Body of pancreas (tissue), 4 donors: ENCODE measurements around the gene ZNF263. TPM values are rescaled to one million over a fixed set of nuclear protein-coding genes. Genes with fewer than 3 reads are reported as not detected.

Experiments
- ATAC-seq: fragments of 150-250 bp; one replicate; pipeline ENCODE4 v1.9.1; 2016
- DNase-seq, 4 donors: peaks; one replicate each; pipeline ENCODE4 v3.0.0-alpha.2; 2019
- H3K27ac ChIP-seq, 4 donors: fragments of 200-600 bp; sonication (generic); 1 replicate in 3 of 4; 2 replicates in 1 of 4; pipeline versions ENCODE4 v1.5.1 to v1.6.1; 2016 to 2019; ENCODE audit warnings: mild to moderate bottlenecking in 1 of 4, mixed read lengths in 1 of 4, moderate library complexity in 1 of 4
- H3K27me3 ChIP-seq, 2 donors: fragments of 200-600 bp; sonication (generic); one replicate each; pipeline ENCODE4 v1.6.0; 2016; ENCODE audit warnings: mild to moderate bottlenecking in 1 of 2
- H3K36me3 ChIP-seq, 2 donors: fragments of 200-600 bp; sonication (generic); replicated peaks in 1 of 2; 2 replicates each; pipeline ENCODE4 v1.5.1; 2016; ENCODE audit warnings: low read depth in 2 of 2; ENCODE audit not compliant: insufficient read depth in 1 of 2
- H3K4me1 ChIP-seq: fragments of 200-600 bp; sonication (generic); one replicate; pipeline ENCODE4 v1.6.0; 2016
- H3K4me3 ChIP-seq, 2 donors: fragments of 200-600 bp; sonication (generic); 1 replicate in 1 of 2; 2 replicates in 1 of 2; pipeline ENCODE4 v1.5.1; 2016 to 2019
- H3K9me3 ChIP-seq, 3 donors: fragments of 200-600 bp; sonication (generic); 1 replicate in 2 of 3; 2 replicates in 1 of 3; pipeline ENCODE4 v1.5.1; 2016
- CTCF ChIP-seq, 7 experiments: fragments of 450-650 bp in 4 of 7; fragments of 200-600 bp in 3 of 7; sonication (generic) in 3 of 7; IDR thresholded peaks; one replicate each; pipeline ENCODE4 v1.5.1; 2016 to 2019; ENCODE audit warnings: antibody characterized with exemption in 7 of 7
- POLR2A ChIP-seq, 3 donors: fragments of 450-650 bp; IDR thresholded peaks; one replicate each; pipeline ENCODE4 v1.6.1; 2016; ENCODE audit warnings: antibody characterized with exemption in 3 of 3, mild to moderate bottlenecking in 2 of 3
- WGBS, 2 donors: methylation state at CpG; one replicate each; pipeline ENCODE4 v1.1.5; 2017; 5-methylcytosine and 5-hydroxymethylcytosine counted together
- intact Hi-C: fragments of 100-400 bp; cut with DNase I; formaldehyde crosslinking; loops from one replicate; pipeline ENCODE4 v1.15.1; 2023
- total RNA-seq, 2 donors: library from RNA; depleted of rRNA; stranded (reverse); fragments of >200 nt; gene quantifications; one replicate each; pipeline ENCODE4 v1.1.0, GENCODE V29; 2016

The ZNF263 gene
- total RNA-seq, 2 donors from 2014 or later: 19.8 to 31.1 TPM

- no peak overlapping the region for H3K4me3 ChIP-seq
- ATAC-seq: peak; percentile 50
- intact Hi-C loops: no loop called here
- no peaks in the 10 kb centered on the region for H3K27me3 ChIP-seq
- H3K9me3 ChIP-seq: no peaks in the 10 kb centered on the region
- H3K4me1 ChIP-seq: no peaks in the 10 kb centered on the region
- TF ChIP-seq POLR2A (IDR thresholded peaks at IDR 0.05) (no peak), CTCF (IDR thresholded peaks at IDR 0.05) (no peak)
- no peak overlapping the region for H3K27ac ChIP-seq
- WGBS, 2 donors: 41 to 42% methylated on average over 4 of the region's 4 CpGs
- no peaks in the 10 kb centered on the region for H3K36me3 ChIP-seq
- DNase-seq: no peak
These were observed 8.8 kb upstream of the ZNF263 start for GRCh38 chr16:3274490-3274889.

- H3K36me3 ChIP-seq: no peaks in the 10 kb centered on the region
- H3K27ac ChIP-seq: no peak overlapping the region
- DNase-seq (no peak), ATAC-seq (no peak)
- H3K9me3 ChIP-seq: no peaks in the 10 kb centered on the region
- no peaks in the 10 kb centered on the region for H3K27me3 ChIP-seq
- H3K4me3 ChIP-seq: no peak overlapping the region
- intact Hi-C loops: no loop called here
- TF ChIP-seq POLR2A (IDR thresholded peaks at IDR 0.05): no peak
- TF ChIP-seq CTCF (IDR thresholded peaks at IDR 0.05): no peak
- no peaks in the 10 kb centered on the region for H3K4me1 ChIP-seq
These were observed 8.3 kb upstream of the ZNF263 start for GRCh38 chr16:3274947-3275346.

- 78 to 83% methylated on average over 5 of the region's 5 CpGs for WGBS, 2 donors
- H3K27me3 ChIP-seq: no peaks in the 10 kb centered on the region
- ATAC-seq (no peak), DNase-seq (no peak)
- no peaks in the 10 kb centered on the region for H3K9me3 ChIP-seq
- H3K36me3 ChIP-seq: no peaks in the 10 kb centered on the region
- no peak overlapping the region for H3K4me3 ChIP-seq
- intact Hi-C loops: no loop called here
- peaks cover 10% of the 10 kb centered on the region for H3K4me1 ChIP-seq
- TF ChIP-seq POLR2A (IDR thresholded peaks at IDR 0.05) (no peak), CTCF (IDR thresholded peaks at IDR 0.05) (no peak)
- no peak overlapping the region for H3K27ac ChIP-seq
These were observed 6.6 kb upstream of the ZNF263 start for GRCh38 chr16:3276679-3277078.

- TF ChIP-seq POLR2A (IDR thresholded peaks at IDR 0.05) (no peak), CTCF (IDR thresholded peaks at IDR 0.05) (no peak)
- peaks cover 0 to 6% of the 10 kb centered on the region in 2 donors for H3K36me3 ChIP-seq
- H3K27ac ChIP-seq: peak overlapping the region in 2 of 4 donors; percentile 19 to 100
- no peaks in the 10 kb centered on the region for H3K27me3 ChIP-seq
- no peak for DNase-seq
- ATAC-seq: no peak
- WGBS, 2 donors: 42 to 43% methylated on average over 6 of the region's 6 CpGs
- H3K9me3 ChIP-seq: no peaks in the 10 kb centered on the region
- intact Hi-C loops: no loop called here
- H3K4me1 ChIP-seq: peaks cover 38% of the 10 kb centered on the region
- H3K4me3 ChIP-seq: no peak overlapping the region
These were observed 2.0 kb upstream of the ZNF263 start for GRCh38 chr16:3281222-3281820.

GRCh38 chr16:3282103-3282729 lies 1.1 kb upstream of the ZNF263 start:
- DNase-seq: no peak
- intact Hi-C loops: no loop called here
- peaks cover 38% of the 10 kb centered on the region for H3K4me1 ChIP-seq

More at GRCh38 chr16:3282103-3282729, 1.1 kb upstream of the ZNF263 start:
- ATAC-seq: peak; percentile 38
- no peaks in the 10 kb centered on the region for H3K27me3 ChIP-seq
- peaks cover 0 to 6% of the 10 kb centered on the region in 2 donors for H3K36me3 ChIP-seq
- H3K27ac ChIP-seq: peak overlapping the region; percentile 98 to 100 (median 100)
- TF ChIP-seq CTCF (IDR thresholded peaks at IDR 0.05): no peak
- no peak for TF ChIP-seq POLR2A (IDR thresholded peaks at IDR 0.05)
- WGBS, 2 donors: 13 to 23% methylated on average over 15 to 29 of the region's 29 CpGs
- H3K4me3 ChIP-seq: peak overlapping the region; percentile 56 to 67
- H3K9me3 ChIP-seq: peaks cover 0 to 3% (median 0%) of the 10 kb centered on the region in 3 donors
